GM20000 (cell line): ENCODE measurements around the gene ADGRB3.

Source experiments
- DNase-seq: peaks from one replicate; pipeline ENCODE4 v3.0.0; 2012; ENCODE audit warnings: low spot score
- CTCF ChIP-seq: IDR thresholded peaks from 2 replicates; pipeline ENCODE4 v1.5.1; 2012; ENCODE audit warnings: mild to moderate bottlenecking, control low read depth; ENCODE audit errors: extremely low read depth, missing control alignments

ADGRB3 gene

GRCh38 chr6:68634726-68635411 lies at the start of gene ADGRB3:
ADGRB3 (plus strand) TSS chr6:68635282; CDS start chr6:68638676, 3,394 bp downstream.
- no peak for TF ChIP-seq CTCF
- DNase-seq, result peak; percentile 69

- DNase-seq, result no peak
Measured at GRCh38 chr6:68593558-68593957, 41.5 kb upstream of the ADGRB3 start.

GRCh38 chr6:68597642-68598041 lies 37.4 kb upstream of the ADGRB3 start:
- TF ChIP-seq CTCF, result no peak
- no peak for DNase-seq

More at GRCh38 chr6:68593558-68593957, 41.5 kb upstream of the ADGRB3 start:
- no peak for TF ChIP-seq CTCF

- DNase-seq, result no peak
- TF ChIP-seq CTCF, result no peak
Measured at GRCh38 chr6:68615938-68616337, 19.1 kb upstream of the ADGRB3 start.

GRCh38 chr6:68625998-68626397 lies 9.1 kb upstream of the ADGRB3 start:
- no peak for TF ChIP-seq CTCF
- no peak for DNase-seq

GRCh38 chr6:68628161-68628560 lies 6.9 kb upstream of the ADGRB3 start:
- TF ChIP-seq CTCF, result no peak
- DNase-seq, result no peak

GRCh38 chr6:68632734-68633133 lies 2.3 kb upstream of the ADGRB3 start:
- no peak for TF ChIP-seq CTCF
- DNase-seq, result no peak
